ENCODE measurements around the gene HS3ST5.

HS3ST5 gene

GRCh38 chr6:114342826-114343781, at the start of gene HS3ST5:
Gene HS3ST5, minus strand, starts transcription at chr6:114343023. Its CDS starts 280,178 bp downstream, at chr6:114062845.
- peak; percentile 90 for DNase-seq

- DNase-seq = no peak
Observed at GRCh38 chr6:114390176-114390575, 47.4 kb upstream of the HS3ST5 start.

- DNase-seq = no peak
Observed at GRCh38 chr6:114389111-114389510, 46.3 kb upstream of the HS3ST5 start.

GRCh38 chr6:114382406-114382805, 39.6 kb upstream of the HS3ST5 start:
- DNase-seq = no peak

GRCh38 chr6:114377881-114378280, 35.1 kb upstream of the HS3ST5 start:
- no peak for DNase-seq

- no peak for DNase-seq
Observed at GRCh38 chr6:114376611-114377175, 33.9 kb upstream of the HS3ST5 start.

GRCh38 chr6:114375541-114376192, 32.8 kb upstream of the HS3ST5 start:
- DNase-seq = no peak

DNA sequence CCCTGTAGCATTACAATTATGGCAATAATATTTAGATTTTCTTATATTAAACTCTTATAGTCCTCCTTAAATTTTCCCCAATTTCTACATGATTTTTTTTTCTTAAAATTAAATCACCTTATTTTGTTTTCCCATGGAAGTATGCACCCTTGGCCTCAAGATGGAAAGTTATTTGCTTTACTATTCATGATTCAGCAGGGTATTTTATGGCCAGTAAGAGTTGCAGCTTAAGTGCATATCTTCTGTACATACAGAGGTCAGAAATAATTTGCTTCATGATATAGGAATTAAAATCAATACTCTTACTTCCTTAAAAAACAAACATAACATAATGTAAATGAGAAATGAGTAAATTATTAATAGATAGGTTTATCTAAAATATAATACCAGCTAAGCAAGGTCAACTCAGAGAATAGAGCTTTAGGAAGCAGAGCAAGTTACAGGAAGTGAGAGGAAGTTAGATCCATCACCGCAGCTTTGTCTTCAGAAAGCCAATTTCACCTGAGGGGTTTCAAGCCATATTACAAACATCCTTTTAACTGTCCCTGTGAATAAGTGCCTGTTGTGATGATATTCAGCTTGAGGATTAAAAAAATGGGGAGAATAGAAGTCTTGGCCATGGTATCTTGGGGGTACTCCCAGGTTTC, 24.6 kb upstream of the HS3ST5 start:
- DNase-seq = no peak

DNA sequence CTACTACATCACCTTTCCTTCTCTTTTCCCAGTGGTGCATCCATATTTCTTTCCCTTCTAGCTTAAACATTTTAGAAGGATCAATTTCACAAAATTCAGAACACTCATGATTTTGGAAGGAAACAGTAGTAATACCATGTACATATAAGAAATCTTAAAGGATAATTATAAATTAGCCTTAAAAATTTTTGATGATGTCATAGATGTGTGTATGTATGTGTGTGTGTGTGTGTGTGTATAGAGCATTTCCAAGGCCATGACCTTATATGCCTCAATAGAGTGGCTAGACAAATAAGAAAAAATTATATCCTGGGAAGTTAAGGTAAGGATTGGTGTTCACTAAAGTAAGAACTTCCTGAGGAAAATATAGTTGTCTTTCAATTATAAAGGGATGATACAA, 24.1 kb upstream of the HS3ST5 start:
- DNase-seq = no peak

- DNase-seq = no peak
Observed at GRCh38 chr6:114364301-114364700, 21.5 kb upstream of the HS3ST5 start.

DNA sequence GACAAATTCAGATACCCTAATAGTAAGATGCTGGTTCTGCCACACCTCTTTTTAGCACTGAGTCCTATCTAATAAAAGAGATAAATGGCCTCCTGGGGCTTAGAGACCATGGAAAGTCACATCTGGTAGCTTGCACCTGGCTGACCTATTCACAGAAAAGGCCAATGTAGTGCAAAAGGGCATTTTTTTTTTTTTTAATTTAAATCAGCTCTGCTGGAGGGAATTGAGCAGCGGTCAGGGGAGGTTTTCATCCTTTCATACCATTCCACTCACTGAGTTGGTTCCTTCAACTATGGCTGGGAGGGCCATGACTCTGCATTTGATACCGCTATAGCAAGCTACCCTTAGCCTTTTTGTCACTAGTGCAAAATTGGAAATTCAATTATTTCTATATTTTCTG, 20.1 kb upstream of the HS3ST5 start:
- no peak for DNase-seq

GRCh38 chr6:114362396-114362795, 19.6 kb upstream of the HS3ST5 start:
- no peak for DNase-seq

DNA sequence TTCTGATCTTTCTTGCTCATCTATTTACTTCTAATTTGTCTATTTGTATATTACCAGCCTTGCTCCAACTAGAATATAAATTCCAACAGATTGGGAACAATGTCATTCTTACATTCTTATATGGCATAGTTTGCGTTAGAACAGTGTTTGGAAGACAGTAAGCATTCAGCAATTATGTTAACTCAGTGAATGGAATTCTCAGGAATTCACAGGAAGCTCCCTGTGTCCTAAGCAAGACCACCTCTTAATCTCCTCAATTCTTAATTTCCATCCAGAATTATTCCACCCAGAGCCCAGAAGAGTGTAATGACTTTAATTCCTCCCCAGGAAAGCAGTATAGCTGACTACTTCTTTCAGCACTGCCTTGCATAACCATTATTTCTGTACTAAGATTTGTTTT, 18.2 kb upstream of the HS3ST5 start:
- DNase-seq = no peak

- no peak for DNase-seq
Observed at GRCh38 chr6:114355300-114355699, 12.5 kb upstream of the HS3ST5 start.

DNA sequence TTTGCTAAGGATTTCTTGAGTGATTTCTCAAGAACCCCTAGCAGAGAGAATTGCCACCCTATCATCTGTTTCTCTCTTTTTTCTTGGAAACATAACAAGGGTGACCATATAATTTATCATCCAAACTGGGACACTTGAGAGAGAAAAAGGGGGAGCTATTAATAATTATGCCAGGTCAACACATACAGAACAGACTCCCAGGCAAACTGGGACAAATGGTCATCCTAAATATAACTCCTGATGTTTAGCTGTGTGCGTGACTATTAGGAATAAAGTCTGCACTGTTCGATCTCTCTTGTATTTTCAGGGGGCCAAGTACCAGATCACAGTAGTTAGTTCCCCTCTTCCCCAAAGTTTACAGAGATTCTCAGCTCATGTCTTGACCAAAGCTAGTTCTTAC, 11.7 kb upstream of the HS3ST5 start:
- DNase-seq = no peak

- no peak for DNase-seq
Observed at GRCh38 chr6:114346451-114346850, 3.6 kb upstream of the HS3ST5 start.

DNA sequence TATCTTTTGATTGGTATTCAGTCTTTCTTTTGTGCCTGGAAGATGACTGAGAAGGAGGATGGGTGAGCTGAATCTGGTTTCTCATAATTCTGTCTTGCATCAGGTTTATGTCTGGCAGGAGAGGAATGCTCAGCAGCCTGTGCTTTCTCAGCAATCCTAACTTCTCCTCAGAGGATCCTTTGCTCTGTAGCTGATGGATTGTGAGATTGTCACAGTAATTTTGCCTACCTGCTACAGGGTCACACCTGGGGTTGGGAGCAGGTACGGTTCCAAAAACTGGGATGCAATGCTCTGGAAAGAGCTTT, 2.1 kb upstream of the HS3ST5 start:
- no peak for DNase-seq

GRCh38 chr6:114344246-114344970, 1.6 kb upstream of the HS3ST5 start:
- no peak for DNase-seq

DNA sequence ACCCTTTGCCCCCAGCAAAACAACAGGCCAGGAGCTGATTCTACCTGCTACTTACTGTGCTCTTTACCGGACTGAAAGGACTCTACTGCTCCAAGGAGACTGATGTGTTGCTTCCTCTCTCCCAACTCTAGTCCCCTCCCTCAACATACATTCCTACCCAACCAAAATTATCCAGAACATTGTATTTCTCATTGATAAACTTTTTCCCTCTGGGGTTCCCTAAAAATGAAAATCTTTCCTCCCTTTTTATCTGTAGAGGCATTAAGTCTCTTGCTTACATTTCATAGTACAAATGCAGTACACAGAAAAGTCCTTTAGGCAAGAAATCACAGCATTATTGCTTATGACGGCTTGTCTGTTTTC, 940 bp upstream of the HS3ST5 start:
- DNase-seq = no peak

GRCh38 chr6:114342086-114342825, 567 bp downstream of the HS3ST5 start:
- DNase-seq = peak; percentile 86

DNA sequence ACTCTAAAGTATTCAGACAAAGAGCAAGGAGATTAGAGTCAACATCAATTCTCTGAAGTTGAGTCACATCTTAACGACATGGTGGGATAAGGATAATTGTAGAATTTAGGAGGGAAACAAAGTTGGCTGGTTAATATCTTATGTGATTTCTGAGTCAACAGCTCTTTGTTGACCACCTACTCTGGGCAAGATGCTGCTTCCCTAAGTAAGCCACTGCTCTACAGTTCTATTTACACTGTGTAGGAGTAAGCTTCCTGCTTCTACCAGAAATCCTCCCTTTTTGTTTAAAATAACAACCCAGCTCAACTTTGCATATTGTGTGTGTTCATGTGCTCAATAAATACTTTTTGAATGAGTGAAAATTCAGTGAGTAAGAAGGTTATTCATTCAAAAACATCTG, 3.1 kb downstream of the HS3ST5 start:
- no peak for DNase-seq

- DNase-seq = no peak
Observed at GRCh38 chr6:114334237-114334636, 8.6 kb downstream of the HS3ST5 start.

Measured in retina (tissue), 1 donor.